IMR-90 (cell line): ENCODE results near the gene ZBTB40.

Experiments used
- CTCF ChIP-seq: conservative IDR thresholded peaks from 2 replicates; pipeline ENCODE4 v1.5.1; 2012; ENCODE audit warnings: mild to moderate bottlenecking, low read depth, low read length, improper control_type of control experiment
- POLR2A ChIP-seq: IDR thresholded peaks from 2 replicates; pipeline ENCODE4 v1.6.1; 2012; ENCODE audit warnings: mild to moderate bottlenecking, low read depth, low read length

- no peak for TF ChIP-seq POLR2A
- TF ChIP-seq CTCF = no peak
Measured at GRCh38 chr1:22545141-22545540, 93.5 kb downstream of the ZBTB40 start.
